Skeletal muscle cell (primary cell): ENCODE data around the gene HSPB9.

ENCODE experiments used
- DNase-seq: peaks from one replicate; pipeline ENCODE4 v3.0.0-alpha.2; 2010; ENCODE audit warnings: low read depth
- H3K4me3 ChIP-seq: 2 replicates; pipeline ENCODE4 v1.5.1; 2011; ENCODE audit warnings: low read depth, mild to moderate bottlenecking, control low read depth, low read length, moderate library complexity

HSPB9 gene

GRCh38 chr17:42117397-42118125, 5.0 kb upstream of the HSPB9 start:
- DNase-seq, result no peak
- no peak overlapping the region for H3K4me3 ChIP-seq

DNA sequence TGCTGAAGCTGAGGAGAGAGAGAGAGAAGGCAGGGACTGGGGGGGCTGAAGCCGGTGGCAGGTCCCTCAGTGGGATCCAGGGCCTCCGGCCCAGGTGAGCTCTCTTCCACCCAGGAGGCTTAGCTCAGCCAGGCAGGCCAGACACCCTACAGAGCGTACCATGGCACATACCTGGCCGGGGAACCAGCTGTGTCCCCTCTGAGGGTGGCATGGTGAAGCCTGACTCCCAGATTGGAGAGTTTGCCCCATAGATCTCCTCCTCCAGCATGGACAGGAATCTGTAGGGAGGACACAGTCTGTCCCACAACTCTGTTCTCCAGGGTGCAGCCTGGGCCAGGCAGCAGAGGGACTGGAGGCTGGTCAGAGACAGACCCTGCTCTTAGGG, 4.5 kb upstream of the HSPB9 start:
- no peak overlapping the region for H3K4me3 ChIP-seq
- no peak for DNase-seq

DNA sequence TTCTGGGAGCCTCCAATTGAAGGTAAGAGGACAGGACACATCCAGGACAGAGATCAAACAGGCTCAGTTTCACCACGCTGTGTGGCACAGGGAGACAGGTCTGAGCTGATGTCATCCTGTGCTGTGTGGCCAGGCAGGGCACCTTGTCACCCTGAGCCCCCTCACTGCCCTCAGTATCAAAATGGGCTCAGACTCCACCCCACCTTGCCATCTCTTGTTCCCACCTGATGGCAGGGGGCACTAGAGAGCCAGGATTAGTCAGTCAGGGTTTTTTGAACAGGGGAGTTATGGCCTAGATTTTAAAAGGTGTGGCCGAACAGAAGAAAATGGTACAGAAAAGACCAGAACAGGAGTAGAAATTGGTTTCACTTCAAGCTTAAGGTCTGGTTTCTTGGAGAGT, 4.1 kb upstream of the HSPB9 start:
- DNase-seq, result no peak
- no peak overlapping the region for H3K4me3 ChIP-seq

DNA sequence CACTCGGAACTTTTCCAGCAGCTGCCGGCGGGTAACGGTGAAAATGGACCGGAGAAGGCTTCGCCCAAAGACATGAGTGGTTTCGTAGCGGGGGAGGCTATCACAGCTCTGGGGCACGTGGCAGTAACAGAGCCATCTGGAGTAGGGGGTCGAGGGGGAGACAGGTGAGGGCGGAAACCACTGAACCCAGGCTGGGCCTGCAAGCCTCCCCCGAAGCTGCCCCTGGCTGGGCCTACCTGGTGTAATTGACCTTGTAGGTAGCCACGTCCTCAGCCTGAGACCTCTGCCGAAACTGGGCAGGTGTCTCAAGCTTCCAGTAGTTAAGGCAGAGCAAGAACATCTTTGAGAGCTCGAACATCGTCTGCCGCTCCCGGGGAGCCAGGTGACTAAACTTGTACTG, 3.3 kb upstream of the HSPB9 start:
- no peak for DNase-seq
- no peak overlapping the region for H3K4me3 ChIP-seq

DNA sequence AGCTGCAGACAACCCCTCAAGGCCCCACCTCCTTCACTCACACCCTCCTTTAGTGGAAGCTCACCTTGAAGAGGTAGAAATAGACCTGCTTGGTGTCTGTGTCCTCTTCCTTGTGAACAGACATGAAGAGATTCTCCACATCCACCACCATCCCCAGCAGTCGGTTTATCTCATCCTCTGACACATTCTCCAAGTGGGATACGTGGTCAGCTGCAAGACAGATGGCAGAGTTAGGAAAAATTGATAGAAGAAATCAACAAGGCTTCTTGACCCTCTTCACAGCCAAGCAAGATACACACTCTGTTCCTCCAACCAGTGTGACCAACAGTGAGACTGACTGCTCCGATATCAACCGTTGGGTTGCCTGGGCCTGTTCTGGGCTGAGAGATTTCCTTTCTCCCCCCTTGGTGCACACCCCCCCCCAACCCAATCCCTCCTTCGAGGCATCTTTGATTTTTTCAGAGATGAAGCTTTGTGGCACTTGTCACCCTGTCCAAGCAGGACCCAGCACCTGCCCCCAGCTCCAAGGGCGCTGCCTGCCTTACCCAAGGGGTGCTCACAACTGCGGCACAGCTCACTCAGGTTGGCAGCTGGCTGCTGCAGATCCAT, 2.3 kb upstream of the HSPB9 start:
- no peak for DNase-seq
- peak overlapping the region; percentile 56 for H3K4me3 ChIP-seq

GRCh38 chr17:42120770-42121769, 1.5 kb upstream of the HSPB9 start, which contains the start of gene KAT2A:
KAT2A (minus strand) TSS chr17:42121367; CDS start chr17:42121304, 63 bp downstream.
- DNase-seq, result peak; percentile 39
- peak within 1 kb of the TSS; percentile 56 for H3K4me3 ChIP-seq

GRCh38 chr17:42124256-42124655, 1.7 kb downstream of the HSPB9 start:
- no peak for DNase-seq
- no peak overlapping the region for H3K4me3 ChIP-seq

DNA sequence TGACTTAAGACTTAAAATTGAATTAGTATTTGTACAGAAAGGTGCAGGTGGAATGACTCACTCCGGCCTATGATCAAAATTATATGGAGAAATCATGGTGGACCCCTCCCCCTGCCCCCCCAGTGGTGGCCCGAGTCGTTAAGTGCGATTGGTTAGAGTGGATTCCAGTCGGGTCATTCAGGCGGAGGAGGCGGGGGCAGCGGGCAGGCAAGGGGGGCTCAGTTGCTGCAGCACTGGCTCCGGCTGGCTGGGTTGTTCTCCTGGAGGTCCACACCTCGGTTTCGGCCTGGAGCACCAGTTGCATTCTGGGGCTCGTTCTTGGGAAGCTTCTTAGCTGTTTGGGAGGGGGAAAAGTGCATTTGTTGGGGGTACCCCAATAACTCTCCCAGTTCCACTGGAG, 3.0 kb downstream of the HSPB9 start:
- H3K4me3 ChIP-seq, result no peak overlapping the region

GRCh38 chr17:42126836-42127235, 4.2 kb downstream of the HSPB9 start:
- DNase-seq, result no peak
- H3K4me3 ChIP-seq, result no peak overlapping the region

More for the DNA sequence above, 3.0 kb downstream of the HSPB9 start:
- DNase-seq, result no peak

- DNase-seq, result no peak
- no peak overlapping the region for H3K4me3 ChIP-seq
These were observed 4.8 kb downstream of the HSPB9 start for GRCh38 chr17:42127414-42127813.

- no peak for DNase-seq
- no peak overlapping the region for H3K4me3 ChIP-seq
These were observed 6.7 kb downstream of the HSPB9 start for GRCh38 chr17:42129109-42129837.

DNA sequence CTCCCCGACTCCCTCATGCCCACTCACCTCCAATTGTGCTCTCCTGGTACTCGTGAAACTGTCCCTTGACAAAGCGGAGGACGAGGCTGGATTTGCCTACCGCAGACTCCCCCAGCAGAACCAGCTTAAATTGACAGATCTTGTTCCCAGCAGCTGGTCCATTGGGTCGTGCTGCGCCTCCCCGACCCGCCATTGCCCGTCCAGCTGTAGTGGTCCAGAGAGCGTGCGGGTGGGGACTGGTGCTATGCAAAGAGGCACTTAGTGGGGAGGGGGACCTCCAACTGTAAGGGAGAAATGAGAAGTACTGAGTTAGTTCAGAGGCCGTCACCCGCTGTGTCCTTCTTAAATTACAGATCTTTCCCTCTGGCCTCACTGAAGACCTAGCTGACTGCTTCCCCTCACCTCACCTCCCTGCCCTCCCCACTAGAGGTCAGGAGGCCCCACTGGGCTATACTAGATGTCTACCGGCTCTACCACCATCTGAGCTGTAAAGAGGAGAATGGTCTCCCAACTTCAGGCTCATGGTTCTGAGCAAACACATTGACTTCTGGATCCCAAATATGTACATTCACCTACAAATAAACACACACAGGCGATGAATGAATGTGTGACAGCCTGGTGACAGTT, 7.8 kb downstream of the HSPB9 start:
- no peak for DNase-seq
- H3K4me3 ChIP-seq, result no peak overlapping the region

DNA sequence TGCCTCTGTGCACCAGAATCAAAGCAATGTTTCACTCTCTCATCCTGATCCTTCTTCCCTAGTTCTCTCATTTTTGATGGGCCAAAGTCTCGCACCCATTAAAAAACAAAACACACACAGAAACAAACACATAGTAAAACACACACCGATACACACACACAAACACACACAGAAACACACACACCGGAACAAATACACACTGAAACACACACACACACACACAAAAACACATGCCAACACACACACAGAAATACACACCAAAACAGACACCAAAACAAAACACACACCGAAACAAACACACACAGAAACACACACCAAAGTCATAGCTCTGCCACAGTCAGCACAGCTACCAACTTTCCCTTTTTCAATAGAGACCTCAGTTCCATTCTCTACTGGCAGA, 8.6 kb downstream of the HSPB9 start:
- DNase-seq, result no peak
- H3K4me3 ChIP-seq, result no peak overlapping the region

DNA sequence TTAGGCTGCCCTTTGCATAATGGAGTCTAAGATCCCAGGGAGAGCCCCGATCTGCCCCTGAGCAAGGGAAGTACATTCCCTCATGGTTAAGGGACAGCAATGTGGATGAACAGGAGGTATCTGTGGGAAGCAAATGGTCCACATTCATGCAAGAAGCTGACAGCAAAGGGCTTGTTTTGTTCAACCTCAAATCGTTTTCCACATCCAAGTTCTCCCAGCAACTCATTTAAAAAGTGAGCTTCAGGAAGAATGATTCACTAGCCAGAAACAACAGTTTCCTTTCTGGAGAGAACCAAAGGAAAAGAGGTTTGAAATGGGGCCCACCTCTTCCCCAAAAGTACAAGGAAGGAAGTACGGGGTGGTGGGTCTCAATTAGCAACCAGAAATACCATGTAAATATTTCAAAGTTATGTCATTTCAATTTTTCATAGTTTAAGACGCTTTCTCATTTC, 9.4 kb downstream of the HSPB9 start:
- DNase-seq, result no peak
- H3K4me3 ChIP-seq, result no peak overlapping the region

GRCh38 chr17:42132941-42133340, 10.3 kb downstream of the HSPB9 start:
- no peak overlapping the region for H3K4me3 ChIP-seq
- peak; percentile 31 for DNase-seq

DNA sequence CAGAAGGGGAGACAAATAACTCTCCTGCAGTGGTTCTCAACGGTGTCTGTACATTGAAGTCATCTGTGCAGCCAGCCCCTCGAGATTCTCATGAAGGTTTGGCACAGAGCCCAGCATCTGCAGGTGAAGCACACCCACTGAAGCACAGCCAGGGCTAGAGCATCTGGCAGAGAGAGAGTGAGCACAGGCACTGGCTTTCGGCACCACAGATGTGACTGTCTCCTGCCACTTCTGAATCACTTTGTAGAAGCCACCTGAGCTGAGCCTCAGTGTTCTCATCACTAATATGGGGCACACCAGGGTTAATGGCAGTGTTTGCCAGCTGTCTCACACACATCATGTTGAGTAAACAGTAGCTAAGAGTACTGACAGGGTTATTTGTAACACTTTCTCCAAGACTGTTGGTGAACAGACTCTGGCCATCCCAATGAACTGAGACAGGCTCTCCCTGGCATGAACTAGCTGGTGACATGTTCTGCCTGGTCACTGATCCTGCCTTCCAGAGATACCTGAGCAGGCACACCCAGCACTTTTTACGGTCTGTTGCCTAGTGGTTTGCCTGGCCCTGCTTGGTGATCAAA, 10.9 kb downstream of the HSPB9 start:
- H3K4me3 ChIP-seq, result no peak overlapping the region
- no peak for DNase-seq

GRCh38 chr17:42135151-42135550, 12.5 kb downstream of the HSPB9 start:
- no peak for DNase-seq
- no peak overlapping the region for H3K4me3 ChIP-seq
